Measurements from ENCODE around the gene THOC3. TPM values are rescaled to one million over a fixed set of nuclear protein-coding genes. Genes with fewer than 3 reads are reported as not detected.
A peak's percentile ranks its signal among the peaks of the same experiment; 100 is the strongest.
"Not testable (repeated sequence)": the region's sequence is repeated elsewhere in the genome, so short reads cannot be mapped to it uniquely, and the experiment has no call there.

Gene THOC3
- total RNA-seq, 2 donors from 2014 or later = 66.7 to 111 TPM

GRCh38 chr5:176010202-176010601 lies 42.1 kb upstream of the THOC3 start:
- H3K9me3 Mint-ChIP-seq; H3K27ac ChIP-seq (ENCODE audit: low read depth, low read length); H3K36me3 Mint-ChIP-seq (ENCODE audit: low read depth); H3K27me3 Mint-ChIP-seq (ENCODE audit: insufficient read depth); H3K4me1 ChIP-seq (ENCODE audit: control insufficient read depth, insufficient read depth, low read length); H3K4me1 Mint-ChIP-seq; H3K4me3 ChIP-seq (ENCODE audit: low read length); H3K4me3 Mint-ChIP-seq; H3K27me3 ChIP-seq (ENCODE audit: control insufficient read depth, insufficient read depth, low read length, poor library complexity, severe bottlenecking); H3K9me3 ChIP-seq (ENCODE audit: control insufficient read depth, low read length); H3K27ac Mint-ChIP-seq; H3K9ac ChIP-seq (ENCODE audit: extremely low read depth, low read length, poor library complexity, severe bottlenecking); H3K36me3 ChIP-seq (ENCODE audit: control insufficient read depth, insufficient read depth, low read length): not testable (repeated sequence)
- 82% methylated on average over 7 of the region's 8 CpGs; no CpG with 5 or more reads in 1 of the 2 experiments for WGBS, 2 experiments (ENCODE audit: insufficient coverage in 1 of 2, insufficient read length in 1 of 2)
- peak; percentile 25 for TF ChIP-seq CTCF (conservative IDR thresholded peaks at IDR 0.05)
- DNase-seq = peak; percentile 40

DNA sequence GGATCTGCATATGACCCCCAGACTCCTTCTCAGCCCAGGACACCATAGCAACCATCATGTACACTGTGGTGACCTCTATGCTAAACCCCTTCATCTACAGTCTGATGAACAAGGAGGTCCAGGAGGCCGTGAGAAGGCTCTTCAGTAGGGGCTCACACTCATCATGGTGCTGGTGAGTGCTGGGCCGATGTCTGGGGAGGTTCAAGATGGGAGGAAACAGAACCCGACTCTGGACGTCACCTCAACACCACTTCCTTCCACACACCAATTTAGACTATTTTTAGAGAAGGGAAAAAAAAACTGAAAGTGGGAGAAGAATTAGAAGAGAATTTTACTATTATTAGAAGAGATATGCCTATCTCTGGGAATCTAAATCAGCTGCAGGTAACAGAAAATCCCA lies 39.1 kb upstream of the THOC3 start:
- not testable (repeated sequence) for H3K9ac ChIP-seq (ENCODE audit: extremely low read depth, low read length, poor library complexity, severe bottlenecking); H3K9me3 ChIP-seq (ENCODE audit: control insufficient read depth, low read length); H3K27me3 ChIP-seq (ENCODE audit: control insufficient read depth, insufficient read depth, low read length, poor library complexity, severe bottlenecking); H3K4me3 Mint-ChIP-seq; H3K4me3 ChIP-seq (ENCODE audit: low read length); H3K4me1 ChIP-seq (ENCODE audit: control insufficient read depth, insufficient read depth, low read length); H3K27me3 Mint-ChIP-seq (ENCODE audit: insufficient read depth); H3K4me1 Mint-ChIP-seq; H3K27ac Mint-ChIP-seq; H3K27ac ChIP-seq (ENCODE audit: low read depth, low read length); H3K36me3 ChIP-seq (ENCODE audit: control insufficient read depth, insufficient read depth, low read length); DNase-seq; H3K9me3 Mint-ChIP-seq; H3K36me3 Mint-ChIP-seq (ENCODE audit: low read depth)
- WGBS, 2 experiments (ENCODE audit: insufficient coverage in 1 of 2, insufficient read length in 1 of 2) = no CpG with 5 or more reads among the region's 4 CpGs

DNA sequence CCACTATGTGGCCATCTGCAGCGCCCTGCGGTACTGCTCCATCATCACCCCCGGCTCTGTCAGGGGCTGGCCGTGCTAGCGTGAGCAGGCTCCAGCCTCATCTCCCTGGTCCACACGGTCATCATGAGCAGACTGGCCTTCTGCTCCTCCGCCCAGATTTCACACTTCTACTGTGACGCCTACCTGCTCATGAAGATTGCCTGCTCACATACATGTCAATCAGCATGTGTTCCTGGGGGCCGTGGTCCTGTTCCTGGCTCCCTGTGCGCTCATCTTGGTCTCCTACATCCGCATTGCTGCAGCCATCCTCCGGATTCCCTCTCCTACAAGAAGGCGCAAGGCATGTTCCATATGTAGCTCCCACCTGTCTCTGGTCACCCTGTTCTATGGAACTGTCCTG lies 38.7 kb upstream of the THOC3 start:
- not testable (repeated sequence) for H3K27ac Mint-ChIP-seq; H3K27me3 ChIP-seq (ENCODE audit: control insufficient read depth, insufficient read depth, low read length, poor library complexity, severe bottlenecking)
- WGBS, 2 experiments (ENCODE audit: insufficient coverage in 1 of 2, insufficient read length in 1 of 2) = 92 to 93% methylated on average over 5 to 9 of the region's 13 CpGs

GRCh38 chr5:175997979-175998378 lies 29.9 kb upstream of the THOC3 start:
- H3K27ac Mint-ChIP-seq; H3K36me3 ChIP-seq (ENCODE audit: control insufficient read depth, insufficient read depth, low read length); H3K27me3 ChIP-seq (ENCODE audit: control insufficient read depth, insufficient read depth, low read length, poor library complexity, severe bottlenecking); H3K36me3 Mint-ChIP-seq (ENCODE audit: low read depth); DNase-seq; H3K9me3 Mint-ChIP-seq; H3K27ac ChIP-seq (ENCODE audit: low read depth, low read length); H3K4me3 Mint-ChIP-seq; H3K9me3 ChIP-seq (ENCODE audit: control insufficient read depth, low read length); H3K9ac ChIP-seq (ENCODE audit: extremely low read depth, low read length, poor library complexity, severe bottlenecking); H3K27me3 Mint-ChIP-seq (ENCODE audit: insufficient read depth); H3K4me3 ChIP-seq (ENCODE audit: low read length); H3K4me1 Mint-ChIP-seq; H3K4me1 ChIP-seq (ENCODE audit: control insufficient read depth, insufficient read depth, low read length): not testable (repeated sequence)
- WGBS, 2 experiments (ENCODE audit: insufficient coverage in 1 of 2, insufficient read length in 1 of 2) = 80% methylated on average over 1 of the region's 6 CpGs; no CpG with 5 or more reads in 1 of the 2 experiments

More for the DNA sequence above, 38.7 kb upstream of the THOC3 start:
- not testable (repeated sequence) for H3K9ac ChIP-seq (ENCODE audit: extremely low read depth, low read length, poor library complexity, severe bottlenecking); H3K9me3 ChIP-seq (ENCODE audit: control insufficient read depth, low read length); H3K4me3 ChIP-seq (ENCODE audit: low read length); H3K36me3 ChIP-seq (ENCODE audit: control insufficient read depth, insufficient read depth, low read length); H3K4me1 Mint-ChIP-seq; H3K9me3 Mint-ChIP-seq; H3K27me3 Mint-ChIP-seq (ENCODE audit: insufficient read depth); DNase-seq; H3K27ac ChIP-seq (ENCODE audit: low read depth, low read length); H3K4me3 Mint-ChIP-seq; H3K4me1 ChIP-seq (ENCODE audit: control insufficient read depth, insufficient read depth, low read length); H3K36me3 Mint-ChIP-seq (ENCODE audit: low read depth)

DNA sequence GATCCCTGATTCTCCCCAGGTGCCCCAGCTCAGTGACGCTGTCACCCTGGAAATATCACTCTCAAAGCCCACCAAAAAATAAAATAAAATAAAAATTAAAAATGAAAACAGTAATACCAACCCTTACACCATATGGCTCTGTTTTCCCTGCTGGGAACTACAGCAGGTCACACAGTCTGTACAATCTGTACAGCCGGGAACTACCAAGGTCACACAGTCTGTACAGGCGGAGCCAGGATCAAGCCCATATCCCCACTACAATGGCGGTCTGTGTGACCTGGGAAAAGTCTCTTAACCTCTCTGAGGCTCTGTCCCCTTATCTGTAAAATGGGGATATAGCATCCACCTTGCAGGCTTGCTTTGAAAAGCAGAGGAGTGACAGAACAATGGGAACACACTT lies 29.4 kb upstream of the THOC3 start:
- not testable (repeated sequence) for H3K4me3 ChIP-seq (ENCODE audit: low read length); H3K27ac Mint-ChIP-seq; H3K36me3 ChIP-seq (ENCODE audit: control insufficient read depth, insufficient read depth, low read length); H3K9ac ChIP-seq (ENCODE audit: extremely low read depth, low read length, poor library complexity, severe bottlenecking); H3K27me3 ChIP-seq (ENCODE audit: control insufficient read depth, insufficient read depth, low read length, poor library complexity, severe bottlenecking); H3K27ac ChIP-seq (ENCODE audit: low read depth, low read length); H3K36me3 Mint-ChIP-seq (ENCODE audit: low read depth); DNase-seq; H3K4me1 ChIP-seq (ENCODE audit: control insufficient read depth, insufficient read depth, low read length); H3K4me1 Mint-ChIP-seq; H3K9me3 Mint-ChIP-seq; H3K9me3 ChIP-seq (ENCODE audit: control insufficient read depth, low read length); H3K4me3 Mint-ChIP-seq; H3K27me3 Mint-ChIP-seq (ENCODE audit: insufficient read depth)
- WGBS, 2 experiments (ENCODE audit: insufficient coverage in 1 of 2, insufficient read length in 1 of 2) = no CpG with 5 or more reads among the region's 4 CpGs

GRCh38 chr5:175996791-175997190 lies 28.7 kb upstream of the THOC3 start:
- H3K27me3 ChIP-seq (ENCODE audit: control insufficient read depth, insufficient read depth, low read length, poor library complexity, severe bottlenecking); H3K27me3 Mint-ChIP-seq (ENCODE audit: insufficient read depth); H3K9me3 ChIP-seq (ENCODE audit: control insufficient read depth, low read length); H3K27ac Mint-ChIP-seq; DNase-seq; H3K4me3 Mint-ChIP-seq; H3K4me1 Mint-ChIP-seq; H3K4me3 ChIP-seq (ENCODE audit: low read length); H3K9me3 Mint-ChIP-seq; H3K4me1 ChIP-seq (ENCODE audit: control insufficient read depth, insufficient read depth, low read length); H3K36me3 ChIP-seq (ENCODE audit: control insufficient read depth, insufficient read depth, low read length); H3K36me3 Mint-ChIP-seq (ENCODE audit: low read depth); H3K27ac ChIP-seq (ENCODE audit: low read depth, low read length); H3K9ac ChIP-seq (ENCODE audit: extremely low read depth, low read length, poor library complexity, severe bottlenecking): not testable (repeated sequence)
- no CpG with 5 or more reads among the region's 6 CpGs for WGBS, 2 experiments (ENCODE audit: insufficient coverage in 1 of 2, insufficient read length in 1 of 2)

GRCh38 chr5:175995506-175995905 lies 27.4 kb upstream of the THOC3 start:
- not testable (repeated sequence) for H3K9me3 Mint-ChIP-seq, H3K4me1 Mint-ChIP-seq
- WGBS, 2 experiments (ENCODE audit: insufficient coverage in 1 of 2, insufficient read length in 1 of 2) = no CpG with 5 or more reads among the region's 6 CpGs

More at GRCh38 chr5:175995506-175995905, 27.4 kb upstream of the THOC3 start:
- H3K27me3 Mint-ChIP-seq (ENCODE audit: insufficient read depth); H3K4me3 Mint-ChIP-seq; H3K27ac Mint-ChIP-seq; H3K4me3 ChIP-seq (ENCODE audit: low read length); H3K36me3 Mint-ChIP-seq (ENCODE audit: low read depth); H3K27ac ChIP-seq (ENCODE audit: low read depth, low read length); H3K9me3 ChIP-seq (ENCODE audit: control insufficient read depth, low read length); DNase-seq; H3K9ac ChIP-seq (ENCODE audit: extremely low read depth, low read length, poor library complexity, severe bottlenecking); H3K4me1 ChIP-seq (ENCODE audit: control insufficient read depth, insufficient read depth, low read length); H3K27me3 ChIP-seq (ENCODE audit: control insufficient read depth, insufficient read depth, low read length, poor library complexity, severe bottlenecking); H3K36me3 ChIP-seq (ENCODE audit: control insufficient read depth, insufficient read depth, low read length): not testable (repeated sequence)

Measured in endodermal cell (in vitro differentiated cells).